Measurements from ENCODE around the gene VAMP5. TPM values are rescaled to one million over a fixed set of nuclear protein-coding genes. Genes with fewer than 3 reads are reported as not detected.
A peak's percentile ranks its signal among the peaks of the same experiment; 100 is the strongest.

The VAMP5 gene
- total RNA-seq, 1 donor from 2014 or later, result 17.1 TPM

DNA sequence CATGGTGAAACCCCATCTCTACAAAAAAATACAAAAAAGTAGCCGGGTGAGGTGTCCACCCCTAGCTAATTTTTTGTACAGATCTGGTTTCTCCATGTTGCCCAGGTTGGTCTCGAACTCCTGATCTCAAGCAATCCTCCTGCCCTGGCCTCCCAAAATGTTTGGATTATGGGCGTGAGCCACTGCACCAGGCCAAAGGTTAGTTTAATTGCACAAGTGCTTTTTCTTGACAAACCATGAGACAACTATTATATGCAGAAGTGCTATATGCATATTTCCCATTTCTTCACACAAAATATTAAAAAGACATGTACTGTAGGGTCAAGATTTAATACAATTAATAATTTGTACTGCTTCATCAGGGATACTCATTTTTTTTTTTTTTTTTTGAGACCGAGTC is 18.0 kb upstream of the VAMP5 start:
- Histone ChIP-seq H3K9me3 (ENCODE audit: insufficient read depth, low read depth, low read length) (no peaks in the 10 kb centered on the region), H3K79me2 (ENCODE audit: insufficient read depth, low read length) (no peaks in the 10 kb centered on the region), H3K4me1 (ENCODE audit: insufficient read depth, low read length) (no peaks in the 10 kb centered on the region), H3K27ac (ENCODE audit: low read depth, low read length) (no peak overlapping the region), H3K4me2 (ENCODE audit: low read length) (no peak overlapping the region), H3K9ac (ENCODE audit: low read length) (no peak overlapping the region), H3K27me3 (ENCODE audit: insufficient read depth, low read length) (peaks cover 9% of the 10 kb centered on the region), H2AFZ (ENCODE audit: low read depth, low read length) (no peak overlapping the region), H4K20me1 (ENCODE audit: insufficient read depth, low read length) (no peaks in the 10 kb centered on the region), H3K36me3 (ENCODE audit: insufficient read depth, low read length) (no peaks in the 10 kb centered on the region), H3K4me3 (ENCODE audit: insufficient read depth, low read depth, low read length) (no peak overlapping the region)
- peaks cover 2% of the 10 kb centered on the region for H3K9me3 Mint-ChIP-seq (ENCODE audit: unreplicated experiment)
- peaks cover 18% of the 10 kb centered on the region for H3K27me3 Mint-ChIP-seq (ENCODE audit: low read depth, unreplicated experiment)
- TF ChIP-seq, protein P1, sequence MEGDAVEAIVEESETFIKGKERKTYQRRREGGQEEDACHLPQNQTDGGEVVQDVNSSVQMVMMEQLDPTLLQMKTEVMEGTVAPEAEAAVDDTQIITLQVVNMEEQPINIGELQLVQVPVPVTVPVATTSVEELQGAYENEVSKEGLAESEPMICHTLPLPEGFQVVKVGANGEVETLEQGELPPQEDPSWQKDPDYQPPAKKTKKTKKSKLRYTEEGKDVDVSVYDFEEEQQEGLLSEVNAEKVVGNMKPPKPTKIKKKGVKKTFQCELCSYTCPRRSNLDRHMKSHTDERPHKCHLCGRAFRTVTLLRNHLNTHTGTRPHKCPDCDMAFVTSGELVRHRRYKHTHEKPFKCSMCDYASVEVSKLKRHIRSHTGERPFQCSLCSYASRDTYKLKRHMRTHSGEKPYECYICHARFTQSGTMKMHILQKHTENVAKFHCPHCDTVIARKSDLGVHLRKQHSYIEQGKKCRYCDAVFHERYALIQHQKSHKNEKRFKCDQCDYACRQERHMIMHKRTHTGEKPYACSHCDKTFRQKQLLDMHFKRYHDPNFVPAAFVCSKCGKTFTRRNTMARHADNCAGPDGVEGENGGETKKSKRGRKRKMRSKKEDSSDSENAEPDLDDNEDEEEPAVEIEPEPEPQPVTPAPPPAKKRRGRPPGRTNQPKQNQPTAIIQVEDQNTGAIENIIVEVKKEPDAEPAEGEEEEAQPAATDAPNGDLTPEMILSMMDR (IDR thresholded peaks at IDR 0.05; ENCODE audit: insufficient read depth, low read depth, low read length), result no peak
- no peak for TF ChIP-seq EZH2 (IDR thresholded peaks at IDR 0.05; ENCODE audit: insufficient read depth, low read length)
- DNase-seq (ENCODE audit: low read depth) (no peak), FAIRE-seq (no peak)
- no peaks in the 10 kb centered on the region for H3K36me3 Mint-ChIP-seq (ENCODE audit: low read depth, unreplicated experiment)
- H3K4me1 Mint-ChIP-seq (ENCODE audit: low read depth, unreplicated experiment), result peaks cover 5% of the 10 kb centered on the region
- H3K27ac Mint-ChIP-seq (ENCODE audit: unreplicated experiment), result no peak overlapping the region
- no peak overlapping the region for H3K4me3 Mint-ChIP-seq (ENCODE audit: unreplicated experiment)

DNA sequence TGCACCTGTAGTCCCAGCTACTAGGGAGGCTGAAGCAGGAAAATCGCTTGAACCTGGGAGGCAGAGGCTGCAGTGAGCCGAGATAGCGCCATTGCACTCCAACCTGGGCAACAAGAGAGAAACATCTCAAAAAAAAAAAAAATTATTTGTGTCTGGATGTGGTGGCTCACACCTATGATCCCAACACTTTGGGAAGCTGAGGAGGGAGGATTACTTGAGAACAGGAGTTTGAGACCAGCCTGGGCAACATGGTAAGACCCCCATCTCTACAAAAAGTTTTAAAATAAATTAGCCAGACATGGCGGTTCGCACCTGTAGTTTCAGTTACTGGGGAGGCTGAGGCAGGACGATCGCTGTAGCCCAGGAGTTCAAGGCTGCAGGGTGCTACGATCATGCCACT is 8.5 kb upstream of the VAMP5 start:
- Histone ChIP-seq H3K4me3 (ENCODE audit: insufficient read depth, low read depth, low read length) (no peak overlapping the region), H3K4me1 (ENCODE audit: insufficient read depth, low read length) (peaks cover 3% of the 10 kb centered on the region), H3K79me2 (ENCODE audit: insufficient read depth, low read length) (no peaks in the 10 kb centered on the region), H3K36me3 (ENCODE audit: insufficient read depth, low read length) (no peaks in the 10 kb centered on the region), H3K27me3 (ENCODE audit: insufficient read depth, low read length) (peaks cover 10% of the 10 kb centered on the region), H3K9ac (ENCODE audit: low read length) (no peak overlapping the region), H4K20me1 (ENCODE audit: insufficient read depth, low read length) (no peaks in the 10 kb centered on the region), H3K9me3 (ENCODE audit: insufficient read depth, low read depth, low read length) (no peaks in the 10 kb centered on the region), H3K27ac (ENCODE audit: low read depth, low read length) (no peak overlapping the region), H3K4me2 (ENCODE audit: low read length) (no peak overlapping the region), H2AFZ (ENCODE audit: low read depth, low read length) (no peak overlapping the region)
- Mint-ChIP-seq H3K36me3 (ENCODE audit: low read depth, unreplicated experiment) (no peaks in the 10 kb centered on the region), H3K4me3 (ENCODE audit: unreplicated experiment) (no peak overlapping the region), H3K9me3 (ENCODE audit: unreplicated experiment) (peaks cover 3% of the 10 kb centered on the region), H3K4me1 (ENCODE audit: low read depth, unreplicated experiment) (peaks cover 27% of the 10 kb centered on the region), H3K27me3 (ENCODE audit: low read depth, unreplicated experiment) (peaks cover 16% of the 10 kb centered on the region), H3K27ac (ENCODE audit: unreplicated experiment) (no peak overlapping the region)
- DNase-seq (ENCODE audit: low read depth) (no peak), FAIRE-seq (no peak)
- TF ChIP-seq EZH2 (IDR thresholded peaks at IDR 0.05; ENCODE audit: insufficient read depth, low read length), result no peak
- TF ChIP-seq, protein P1 (IDR thresholded peaks at IDR 0.05; ENCODE audit: insufficient read depth, low read depth, low read length), result no peak

DNA sequence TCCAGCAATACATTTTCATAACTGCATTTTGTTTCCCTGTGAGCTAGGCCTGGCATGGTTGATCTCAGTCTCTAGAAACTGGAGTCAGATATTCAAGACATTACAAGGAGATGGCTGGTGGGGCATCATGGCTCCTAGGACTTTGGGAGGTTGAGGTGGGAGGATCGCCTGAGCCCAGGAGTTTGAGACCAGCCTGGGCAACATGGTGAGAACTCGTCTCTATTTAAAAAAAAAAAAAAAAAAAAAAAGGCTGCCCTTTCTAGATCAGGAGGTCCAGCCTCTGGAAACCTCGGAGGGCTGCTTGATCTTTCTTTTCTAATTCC is 7.2 kb upstream of the VAMP5 start:
- Mint-ChIP-seq H3K9me3 (ENCODE audit: unreplicated experiment) (no peaks in the 10 kb centered on the region), H3K4me1 (ENCODE audit: low read depth, unreplicated experiment) (peaks cover 27% of the 10 kb centered on the region), H3K27ac (ENCODE audit: unreplicated experiment) (peak overlapping the region; percentile 71), H3K36me3 (ENCODE audit: low read depth, unreplicated experiment) (peaks cover 4% of the 10 kb centered on the region), H3K27me3 (ENCODE audit: low read depth, unreplicated experiment) (peaks cover 8% of the 10 kb centered on the region), H3K4me3 (ENCODE audit: unreplicated experiment) (peak overlapping the region; percentile 79)
- H3K4me1 ChIP-seq (ENCODE audit: insufficient read depth, low read length), result peaks cover 3% of the 10 kb centered on the region
- FAIRE-seq (no peak), DNase-seq (ENCODE audit: low read depth) (no peak)
- H4K20me1 ChIP-seq (ENCODE audit: insufficient read depth, low read length), result no peaks in the 10 kb centered on the region
- no peaks in the 10 kb centered on the region for H3K27me3 ChIP-seq (ENCODE audit: insufficient read depth, low read length)
- H3K27ac ChIP-seq (ENCODE audit: low read depth, low read length), result no peak overlapping the region
- H3K9me3 ChIP-seq (ENCODE audit: insufficient read depth, low read depth, low read length), result no peaks in the 10 kb centered on the region
- H2AFZ ChIP-seq (ENCODE audit: low read depth, low read length), result no peak overlapping the region
- no peak overlapping the region for H3K9ac ChIP-seq (ENCODE audit: low read length)
- H3K4me2 ChIP-seq (ENCODE audit: low read length), result no peak overlapping the region
- no peaks in the 10 kb centered on the region for H3K36me3 ChIP-seq (ENCODE audit: insufficient read depth, low read length)
- H3K4me3 ChIP-seq (ENCODE audit: insufficient read depth, low read depth, low read length), result no peak overlapping the region
- no peaks in the 10 kb centered on the region for H3K79me2 ChIP-seq (ENCODE audit: insufficient read depth, low read length)
- TF ChIP-seq, protein P1 (IDR thresholded peaks at IDR 0.05; ENCODE audit: insufficient read depth, low read depth, low read length), result no peak
- TF ChIP-seq EZH2 (IDR thresholded peaks at IDR 0.05; ENCODE audit: insufficient read depth, low read length), result no peak

All from astrocyte (in vitro differentiated cells and primary cell).